ENCODE measurements around the gene STRN4.

The STRN4 gene

GRCh38 chr19:46786236-46787039 is 40.2 kb upstream of the STRN4 start:
- TF ChIP-seq PATZ1 (CRISPR knock-in tag; IDR thresholded peaks at IDR 0.05; ENCODE audit: borderline replicate concordance): peak; percentile 87; the same call in 1 of the 2 replicates
- no peak for TF ChIP-seq TOX (CRISPR knock-in tag; IDR thresholded peaks at IDR 0.05; ENCODE audit: borderline replicate concordance)
- ATAC-seq: peak; percentile 30

GRCh38 chr19:46785980-46786235 is 39.7 kb upstream of the STRN4 start:
- ATAC-seq: no peak
- no peak for TF ChIP-seq POU6F1 (CRISPR knock-in tag; IDR thresholded peaks at IDR 0.05; ENCODE audit: borderline replicate concordance, low read depth)
- TF ChIP-seq BACH2 (CRISPR knock-in tag; IDR thresholded peaks at IDR 0.05; ENCODE audit: borderline replicate concordance): no peak
- no peak for TF ChIP-seq ZFP3 (CRISPR knock-in tag; IDR thresholded peaks at IDR 0.05)
- TF ChIP-seq ARNTL (CRISPR knock-in tag; IDR thresholded peaks at IDR 0.05; ENCODE audit: borderline replicate concordance, low read depth): no peak
- TF ChIP-seq ZNF565 (CRISPR knock-in tag; conservative IDR thresholded peaks at IDR 0.05; ENCODE audit: low read depth): no peak
- TF ChIP-seq ZFP30 (CRISPR knock-in tag; IDR thresholded peaks at IDR 0.05): no peak
- no peak for TF ChIP-seq ZC3H10 (CRISPR knock-in tag; IDR thresholded peaks at IDR 0.05)
- no peak for TF ChIP-seq CREB5 (CRISPR knock-in tag; IDR thresholded peaks at IDR 0.05; ENCODE audit: low read depth)
- TF ChIP-seq GLIS3 (CRISPR knock-in tag; IDR thresholded peaks at IDR 0.05): no peak
- no peak for TF ChIP-seq ZNF8 (CRISPR knock-in tag; IDR thresholded peaks at IDR 0.05)

- ATAC-seq: no peak
- TF ChIP-seq ZC3H10 (CRISPR knock-in tag; IDR thresholded peaks at IDR 0.05) (no peak), ZFP3 (CRISPR knock-in tag; IDR thresholded peaks at IDR 0.05) (no peak), POU6F1 (CRISPR knock-in tag; IDR thresholded peaks at IDR 0.05; ENCODE audit: borderline replicate concordance, low read depth) (no peak), CREB5 (CRISPR knock-in tag; IDR thresholded peaks at IDR 0.05; ENCODE audit: low read depth) (no peak), ZFP30 (CRISPR knock-in tag; IDR thresholded peaks at IDR 0.05) (no peak), CSRNP3 (CRISPR knock-in tag; IDR thresholded peaks at IDR 0.05) (no peak)
Measured at GRCh38 chr19:46785054-46785979, 39.1 kb upstream of the STRN4 start.

Data from SK-N-SH treated with all-trans-retinoic acid at 6 μM for 48 hours (cell line).